ENCODE measurements around the gene USP50. TPM values are rescaled to one million over a fixed set of nuclear protein-coding genes. Genes with fewer than 3 reads are reported as not detected.

USP50 gene
- total RNA-seq, result 0.16 and 0.34 TPM in 2 replicates

GRCh38 chr15:50546566-50546965 lies at the start of gene USP50:
Gene USP50, minus strand, starts transcription at chr15:50546666. Its CDS starts 141 bp downstream, at chr15:50546525.

Other genes starting within 250 kb of the USP50 start
- 22.1 and 39.9 TPM in 2 replicates for gene GABPB1, start 191.5 kb downstream of the USP50 start, total RNA-seq
- 32.0 and 33.3 TPM in 2 replicates for gene USP8, start 122.3 kb downstream of the USP50 start, total RNA-seq
- 42.8 and 54.5 TPM in 2 replicates for gene TRPM7, start 140.1 kb upstream of the USP50 start, total RNA-seq
- gene SPPL2A, start 219.0 kb upstream of the USP50 start, total RNA-seq, result 41.3 and 75.3 TPM in 2 replicates

Measured in bronchial smooth muscle cell (primary cell).